Heart left ventricle (tissue), 13 donors: ENCODE results near the gene DSCAML1.

ENCODE experiments used
- POLR2A ChIP-seq, 2 donors: fragments of 450-650 bp; IDR thresholded peaks; one replicate each; pipeline ENCODE4 v1.6.1; 2017; ENCODE audit warnings: antibody characterized with exemption in 2 of 2, mild to moderate bottlenecking in 2 of 2, moderate library complexity in 2 of 2
- TF ChIP-seq, protein P1 (sequence below), 12 donors: fragments of 200-600 bp; sonication (generic) in 4 of 12; IDR thresholded peaks; one replicate each; pipeline versions ENCODE4 v1.5.0 to v1.8.0; 2018 to 2022; ENCODE audit warnings: antibody characterized with exemption in 12 of 12, mild to moderate bottlenecking in 5 of 12
- donor health status: ischemic (EF 13 %, LVEDD 7.1; RV severe dilation, severe dysfunction).
- donor health status: DM: no; HTN: yes; CAD: no.
- donor health status: DM: no; HTN: no; CAD: no.
- donor health status: ischemic (EF 25% LVEDD 6.9; RV normal size, moderate dysfunction).
- donor health status: ischemic (EF 25% LVEDD 5.7; RV mildly dilated, moderate dysfunction).
- donor health status: ischemic (EF 35%, LVEDD 5.7; RV mildly dilated, moderate dysfunction).
- donor health status: nonischemic (EF 11% LVEDD 7.7; RV severe dilation, severe dysfunction).
- donor health status: DM: yes; HTN: yes; CAD: no.
- donor health status: PGD.
- donor health status: ischemic (EF 29% LVEDD 5.4; RV normal size, mild dysfunction).
- donor health status: nonischemic (EF 23%, LVEDD 6.1; RV moderate dilation, normal function).

DNA sequence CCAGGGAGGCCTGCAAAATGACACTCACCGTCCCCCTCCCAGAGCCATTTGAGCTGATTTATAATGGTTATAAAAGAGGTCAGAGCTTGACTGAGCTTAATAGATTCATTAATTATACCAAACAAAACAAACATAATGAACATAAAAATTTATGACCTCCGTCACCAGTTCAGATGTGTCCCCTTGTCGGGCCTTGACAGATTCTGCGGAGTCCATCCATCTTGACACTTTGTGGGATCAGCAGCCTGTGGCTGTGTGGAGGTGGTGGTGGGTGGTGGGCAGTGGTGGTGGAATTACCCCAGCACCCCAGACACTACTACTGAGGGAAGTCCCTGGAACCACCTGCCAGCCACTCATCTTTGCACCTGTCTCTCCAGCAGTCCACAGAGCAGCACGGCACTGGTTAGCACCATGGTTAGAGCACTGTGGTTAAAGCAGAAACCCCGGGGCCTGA, 83.5 kb downstream of the DSCAML1 start:
- TF ChIP-seq, protein P1, sequence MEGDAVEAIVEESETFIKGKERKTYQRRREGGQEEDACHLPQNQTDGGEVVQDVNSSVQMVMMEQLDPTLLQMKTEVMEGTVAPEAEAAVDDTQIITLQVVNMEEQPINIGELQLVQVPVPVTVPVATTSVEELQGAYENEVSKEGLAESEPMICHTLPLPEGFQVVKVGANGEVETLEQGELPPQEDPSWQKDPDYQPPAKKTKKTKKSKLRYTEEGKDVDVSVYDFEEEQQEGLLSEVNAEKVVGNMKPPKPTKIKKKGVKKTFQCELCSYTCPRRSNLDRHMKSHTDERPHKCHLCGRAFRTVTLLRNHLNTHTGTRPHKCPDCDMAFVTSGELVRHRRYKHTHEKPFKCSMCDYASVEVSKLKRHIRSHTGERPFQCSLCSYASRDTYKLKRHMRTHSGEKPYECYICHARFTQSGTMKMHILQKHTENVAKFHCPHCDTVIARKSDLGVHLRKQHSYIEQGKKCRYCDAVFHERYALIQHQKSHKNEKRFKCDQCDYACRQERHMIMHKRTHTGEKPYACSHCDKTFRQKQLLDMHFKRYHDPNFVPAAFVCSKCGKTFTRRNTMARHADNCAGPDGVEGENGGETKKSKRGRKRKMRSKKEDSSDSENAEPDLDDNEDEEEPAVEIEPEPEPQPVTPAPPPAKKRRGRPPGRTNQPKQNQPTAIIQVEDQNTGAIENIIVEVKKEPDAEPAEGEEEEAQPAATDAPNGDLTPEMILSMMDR (IDR thresholded peaks at IDR 0.05): no peak
- no peak for TF ChIP-seq POLR2A (IDR thresholded peaks at IDR 0.05)
